BJ (cell line): Measurements from ENCODE around the gene EP400. TPM values are rescaled to one million over a fixed set of nuclear protein-coding genes. Genes with fewer than 3 reads are reported as not detected.

Source experiments
- CTCF ChIA-PET: fragments of 350-600 bp; formaldehyde crosslinking; extraction: SDS; loops from one replicate; lab custom pipeline; 2021; ENCODE audit warnings: antibody characterized with exemption, inconsistent platforms; lab: Yijun Ruan, JAX
- POLR2A ChIA-PET: fragments of 300-600 bp; sonication (Branson Sonifier 250); formaldehyde crosslinking; extraction: SDS; loops from one replicate; lab custom pipeline; 2021; ENCODE audit warnings: antibody characterized with exemption; lab: Charles Lee
- DNase-seq: peaks from one replicate; pipeline ENCODE4 v3.0.0-alpha.2; 2011; ENCODE audit warnings: low read depth
- H3K27me3 ChIP-seq: 2 replicates; pipeline ENCODE4 v1.6.0; 2011; ENCODE audit warnings: low read length; ENCODE audit not compliant: control insufficient read depth, insufficient read depth
- H3K36me3 ChIP-seq: 2 replicates; pipeline ENCODE4 v1.5.1; 2011; ENCODE audit warnings: low read length; ENCODE audit not compliant: control insufficient read depth, insufficient read depth
- H3K4me3 ChIP-seq: 2 replicates; pipeline ENCODE4 v1.5.1; 2011; ENCODE audit warnings: low read depth, mild to moderate bottlenecking, control low read depth, low read length
- polyA plus RNA-seq: library from polyadenylated mRNA; depleted of rRNA; stranded (reverse); fragments of >200 nt; gene quantifications from 2 replicates; pipeline ENCODE4 v1.2.3, GENCODE V29; 2011
- TF ChIP-seq, protein P1 (sequence below): IDR thresholded peaks from 2 replicates; pipeline ENCODE4 v1.5.1; 2011; ENCODE audit warnings: low read depth, mild to moderate bottlenecking, control low read depth, inconsistent platforms, low read length, moderate library complexity; ENCODE audit not compliant: insufficient read depth

The EP400 gene
- polyA plus RNA-seq, 1 experiment, result 2.5 TPM

- CTCF ChIA-PET, result no interaction called here
- peaks cover 44% of the 10 kb centered on the region for H3K36me3 ChIP-seq
- POLR2A ChIA-PET, result no interaction called here
These were observed 28.6 kb upstream of the EP400 start for GRCh38 chr12:131920902-131921840.

GRCh38 chr12:131921866-131922769, 27.6 kb upstream of the EP400 start:
- TF ChIP-seq, protein P1, sequence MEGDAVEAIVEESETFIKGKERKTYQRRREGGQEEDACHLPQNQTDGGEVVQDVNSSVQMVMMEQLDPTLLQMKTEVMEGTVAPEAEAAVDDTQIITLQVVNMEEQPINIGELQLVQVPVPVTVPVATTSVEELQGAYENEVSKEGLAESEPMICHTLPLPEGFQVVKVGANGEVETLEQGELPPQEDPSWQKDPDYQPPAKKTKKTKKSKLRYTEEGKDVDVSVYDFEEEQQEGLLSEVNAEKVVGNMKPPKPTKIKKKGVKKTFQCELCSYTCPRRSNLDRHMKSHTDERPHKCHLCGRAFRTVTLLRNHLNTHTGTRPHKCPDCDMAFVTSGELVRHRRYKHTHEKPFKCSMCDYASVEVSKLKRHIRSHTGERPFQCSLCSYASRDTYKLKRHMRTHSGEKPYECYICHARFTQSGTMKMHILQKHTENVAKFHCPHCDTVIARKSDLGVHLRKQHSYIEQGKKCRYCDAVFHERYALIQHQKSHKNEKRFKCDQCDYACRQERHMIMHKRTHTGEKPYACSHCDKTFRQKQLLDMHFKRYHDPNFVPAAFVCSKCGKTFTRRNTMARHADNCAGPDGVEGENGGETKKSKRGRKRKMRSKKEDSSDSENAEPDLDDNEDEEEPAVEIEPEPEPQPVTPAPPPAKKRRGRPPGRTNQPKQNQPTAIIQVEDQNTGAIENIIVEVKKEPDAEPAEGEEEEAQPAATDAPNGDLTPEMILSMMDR, result no peak
- CTCF ChIA-PET, result no interaction called here
- Histone ChIP-seq H3K4me3 (no peak overlapping the region), H3K27me3 (no peaks in the 10 kb centered on the region), H3K36me3 (peaks cover 40% of the 10 kb centered on the region)
- POLR2A ChIA-PET, result no interaction called here
- DNase-seq, result no peak

More at GRCh38 chr12:131920902-131921840, 28.6 kb upstream of the EP400 start:
- no peak overlapping the region for H3K4me3 ChIP-seq
- no peak for DNase-seq
- TF ChIP-seq, protein P1, result no peak
- no peaks in the 10 kb centered on the region for H3K27me3 ChIP-seq

- DNase-seq, result no peak
- CTCF ChIA-PET, result no interaction called here
- Histone ChIP-seq H3K36me3 (peaks cover 35% of the 10 kb centered on the region), H3K4me3 (no peak overlapping the region), H3K27me3 (no peaks in the 10 kb centered on the region)
- POLR2A ChIA-PET, result no interaction called here
- TF ChIP-seq, protein P1, result no peak
These were observed 27.0 kb upstream of the EP400 start for GRCh38 chr12:131922772-131923171.

- H3K36me3 ChIP-seq, result peaks cover 33% of the 10 kb centered on the region
- no peaks in the 10 kb centered on the region for H3K27me3 ChIP-seq
- H3K4me3 ChIP-seq, result no peak overlapping the region
- TF ChIP-seq, protein P1, result no peak
- CTCF ChIA-PET, result no interaction called here
- DNase-seq, result no peak
- POLR2A ChIA-PET, result no interaction called here
These were observed 26.5 kb upstream of the EP400 start for GRCh38 chr12:131923260-131923659.
